Measurements from ENCODE around the gene LRRC58. TPM values are rescaled to one million over a fixed set of nuclear protein-coding genes. Genes with fewer than 3 reads are reported as not detected.

Gene LRRC58
- total and polyA plus RNA-seq, 2 donors = 13.5 to 55.0 TPM

GRCh38 chr3:120281261-120281660 lies 67.9 kb downstream of the LRRC58 start:
- WGBS = 92% methylated on average over 3 of the region's 3 CpGs
- H3K4me3 ChIP-seq (ENCODE audit: low read depth, low read length) = no peak overlapping the region
- DNase-seq (ENCODE audit: extremely low spot score) = no peak
- no peak overlapping the region for H3K27ac ChIP-seq (ENCODE audit: low read depth)
- H3K4me1 ChIP-seq (ENCODE audit: insufficient read depth) = peaks cover 2% of the 10 kb centered on the region
- no peaks in the 10 kb centered on the region for H3K36me3 ChIP-seq (ENCODE audit: insufficient read depth)

- DNase-seq (ENCODE audit: extremely low spot score) = no peak
- H3K36me3 ChIP-seq (ENCODE audit: insufficient read depth) = no peaks in the 10 kb centered on the region
- WGBS = 92% methylated on average over 3 of the region's 3 CpGs
These were observed 68.6 kb downstream of the LRRC58 start for GRCh38 chr3:120280566-120280965.

GRCh38 chr3:120280026-120280425 lies 69.1 kb downstream of the LRRC58 start:
- H3K36me3 ChIP-seq (ENCODE audit: insufficient read depth) = no peaks in the 10 kb centered on the region
- no peak overlapping the region for H3K4me3 ChIP-seq (ENCODE audit: low read depth, low read length)
- no peaks in the 10 kb centered on the region for H3K4me1 ChIP-seq (ENCODE audit: insufficient read depth)
- no peak overlapping the region for H3K27ac ChIP-seq (ENCODE audit: low read depth)
- DNase-seq (ENCODE audit: extremely low spot score) = no peak
- WGBS = 94% methylated on average over 1 of the region's 1 CpG

More at GRCh38 chr3:120280566-120280965, 68.6 kb downstream of the LRRC58 start:
- Histone ChIP-seq H3K27ac (ENCODE audit: low read depth) (no peak overlapping the region), H3K4me3 (ENCODE audit: low read depth, low read length) (no peak overlapping the region), H3K4me1 (ENCODE audit: insufficient read depth) (peaks cover 2% of the 10 kb centered on the region)

- Histone ChIP-seq H3K4me3 (ENCODE audit: low read depth, low read length) (no peak overlapping the region), H3K36me3 (ENCODE audit: insufficient read depth) (no peaks in the 10 kb centered on the region), H3K27ac (ENCODE audit: low read depth) (no peak overlapping the region), H3K4me1 (ENCODE audit: insufficient read depth) (no peaks in the 10 kb centered on the region)
- DNase-seq (ENCODE audit: extremely low spot score) = no peak
- 38% methylated on average over 2 of the region's 2 CpGs for WGBS
These were observed 72.4 kb downstream of the LRRC58 start for GRCh38 chr3:120276767-120277166.

GRCh38 chr3:120275618-120276017 lies 73.5 kb downstream of the LRRC58 start:
- 34% methylated on average over 4 of the region's 4 CpGs for WGBS
- Histone ChIP-seq H3K27ac (ENCODE audit: low read depth) (no peak overlapping the region), H3K36me3 (ENCODE audit: insufficient read depth) (no peaks in the 10 kb centered on the region), H3K4me3 (ENCODE audit: low read depth, low read length) (no peak overlapping the region), H3K4me1 (ENCODE audit: insufficient read depth) (no peaks in the 10 kb centered on the region)
- no peak for DNase-seq (ENCODE audit: extremely low spot score)

GRCh38 chr3:120274739-120275167 lies 74.4 kb downstream of the LRRC58 start:
- H3K4me1 ChIP-seq (ENCODE audit: insufficient read depth) = no peaks in the 10 kb centered on the region
- H3K36me3 ChIP-seq (ENCODE audit: insufficient read depth) = no peaks in the 10 kb centered on the region
- DNase-seq (ENCODE audit: extremely low spot score) = no peak
- H3K27ac ChIP-seq (ENCODE audit: low read depth) = no peak overlapping the region
- H3K4me3 ChIP-seq (ENCODE audit: low read depth, low read length) = no peak overlapping the region
- WGBS = 23% methylated on average over 5 of the region's 5 CpGs

Other genes with a start within 250 kb of the LRRC58 start
- gene GPR156, start 64.1 kb downstream of the LRRC58 start, total RNA-seq = 2.0 TPM
- 3.0 TPM for gene GPR156, start 64.1 kb downstream of the LRRC58 start, polyA plus RNA-seq
- gene FSTL1, start 101.6 kb upstream of the LRRC58 start, total RNA-seq = 1,313 TPM
- gene FSTL1, start 101.6 kb upstream of the LRRC58 start, polyA plus RNA-seq = 445 TPM
- 58.1 TPM for gene NDUFB4, start 247.0 kb upstream of the LRRC58 start, total RNA-seq
- gene NDUFB4, start 247.0 kb upstream of the LRRC58 start, polyA plus RNA-seq = 242 TPM

Measured in urinary bladder (tissue), 4 donors.